GM18508 (cell line): ENCODE measurements around the gene BAIAP2.
"Not testable (repeated sequence)": the region's sequence is repeated elsewhere in the genome, so short reads cannot be mapped to it uniquely, and the experiment has no call there.

Experiments used
- ATAC-seq: cut with Tn5 transposase; IDR thresholded peaks from one replicate; pipeline ENCODE4 v1.9.1; 2021; ENCODE audit warnings: moderate number of reproducible peaks; ENCODE audit not compliant: insufficient read depth, unreplicated experiment

The BAIAP2 gene

GRCh38 chr17:81020767-81021497 is 14.0 kb upstream of the BAIAP2 start:
- ATAC-seq = no peak

- ATAC-seq = no peak
Observed at GRCh38 chr17:81021531-81022343, 13.2 kb upstream of the BAIAP2 start.

DNA sequence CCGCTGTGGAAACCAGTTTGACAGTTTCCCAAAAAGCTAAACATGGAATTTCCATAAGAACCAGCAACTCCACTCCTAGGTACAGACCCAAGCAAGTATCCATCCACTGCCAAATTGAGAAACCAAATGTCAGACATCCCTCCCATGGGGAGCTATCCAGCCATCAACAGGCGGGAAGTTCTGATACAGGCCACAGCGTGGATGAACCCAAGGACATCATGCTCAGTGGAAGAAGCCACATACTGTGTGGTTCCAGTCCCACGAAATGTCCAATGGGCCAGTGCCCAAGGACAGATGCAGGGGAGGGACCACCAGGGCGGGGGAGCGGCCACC is 12.6 kb upstream of the BAIAP2 start:
- no peak for ATAC-seq

GRCh38 chr17:81025065-81025740 is 9.7 kb upstream of the BAIAP2 start:
- no peak for ATAC-seq

- no peak for ATAC-seq
Observed at GRCh38 chr17:81025741-81026129, 9.2 kb upstream of the BAIAP2 start.

DNA sequence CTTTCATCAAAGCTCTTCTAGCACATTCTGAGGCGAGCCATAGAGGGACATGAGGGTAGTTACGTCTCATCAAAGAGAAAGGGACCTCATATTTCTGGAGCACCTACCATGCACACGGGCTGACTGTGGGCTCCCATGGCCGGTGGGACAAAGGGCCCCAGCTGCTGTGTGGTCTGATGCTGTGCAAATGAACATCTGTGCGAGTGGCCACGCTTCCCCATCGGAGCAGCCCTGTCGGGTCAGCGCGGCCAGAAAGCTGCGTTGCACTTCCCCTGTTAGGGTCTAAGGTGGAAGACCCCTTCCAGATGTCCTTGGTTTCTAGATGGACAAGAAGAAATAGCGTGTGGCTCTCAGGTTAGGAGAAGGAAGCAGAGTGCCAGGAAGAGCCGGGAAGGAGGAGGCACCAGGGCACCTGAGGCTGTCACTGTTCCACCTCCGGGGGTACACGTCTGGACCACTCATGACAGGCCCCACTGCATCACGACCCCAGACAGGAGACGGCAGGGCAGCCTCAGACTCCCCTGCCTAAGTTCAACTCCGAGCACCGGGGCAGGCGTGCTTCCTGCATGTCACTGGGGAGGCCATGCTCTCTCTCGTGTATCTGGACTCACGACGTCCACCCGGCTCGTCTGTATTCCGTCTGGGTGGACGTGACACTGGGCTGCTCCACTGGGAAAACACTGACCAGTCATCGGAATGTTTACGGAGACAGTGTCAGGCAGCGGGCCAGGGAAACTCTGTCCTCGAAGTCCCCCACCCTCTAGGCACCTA is 8.5 kb upstream of the BAIAP2 start:
- no peak for ATAC-seq

DNA sequence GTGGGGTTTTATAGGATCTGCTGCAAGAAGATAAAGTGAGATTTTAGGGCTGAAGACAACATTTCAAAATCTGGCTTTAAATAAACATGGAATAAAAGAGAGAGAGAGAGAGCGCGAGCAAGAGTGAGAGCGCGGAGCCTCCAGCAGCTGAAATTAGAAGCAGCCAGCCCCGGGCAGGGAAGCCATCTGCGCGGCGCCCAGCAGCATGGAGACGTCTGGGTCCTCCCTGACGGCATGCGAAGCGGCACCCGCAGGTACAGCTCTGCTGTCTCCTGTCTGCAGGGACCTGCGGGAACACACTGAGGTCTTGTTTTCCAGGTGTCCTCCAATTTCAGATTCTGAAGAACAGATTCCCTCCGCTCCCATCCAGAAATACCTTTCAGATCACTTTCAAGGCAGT is 7.9 kb upstream of the BAIAP2 start:
- no peak for ATAC-seq

- ATAC-seq = no peak
Observed at GRCh38 chr17:81027591-81028505, 7.1 kb upstream of the BAIAP2 start.

- ATAC-seq = no peak
Observed at GRCh38 chr17:81028506-81028858, 6.5 kb upstream of the BAIAP2 start.

- no peak for ATAC-seq
Observed at GRCh38 chr17:81029859-81030258, 5.1 kb upstream of the BAIAP2 start.

GRCh38 chr17:81030312-81030711 is 4.6 kb upstream of the BAIAP2 start:
- ATAC-seq = not testable (repeated sequence)

DNA sequence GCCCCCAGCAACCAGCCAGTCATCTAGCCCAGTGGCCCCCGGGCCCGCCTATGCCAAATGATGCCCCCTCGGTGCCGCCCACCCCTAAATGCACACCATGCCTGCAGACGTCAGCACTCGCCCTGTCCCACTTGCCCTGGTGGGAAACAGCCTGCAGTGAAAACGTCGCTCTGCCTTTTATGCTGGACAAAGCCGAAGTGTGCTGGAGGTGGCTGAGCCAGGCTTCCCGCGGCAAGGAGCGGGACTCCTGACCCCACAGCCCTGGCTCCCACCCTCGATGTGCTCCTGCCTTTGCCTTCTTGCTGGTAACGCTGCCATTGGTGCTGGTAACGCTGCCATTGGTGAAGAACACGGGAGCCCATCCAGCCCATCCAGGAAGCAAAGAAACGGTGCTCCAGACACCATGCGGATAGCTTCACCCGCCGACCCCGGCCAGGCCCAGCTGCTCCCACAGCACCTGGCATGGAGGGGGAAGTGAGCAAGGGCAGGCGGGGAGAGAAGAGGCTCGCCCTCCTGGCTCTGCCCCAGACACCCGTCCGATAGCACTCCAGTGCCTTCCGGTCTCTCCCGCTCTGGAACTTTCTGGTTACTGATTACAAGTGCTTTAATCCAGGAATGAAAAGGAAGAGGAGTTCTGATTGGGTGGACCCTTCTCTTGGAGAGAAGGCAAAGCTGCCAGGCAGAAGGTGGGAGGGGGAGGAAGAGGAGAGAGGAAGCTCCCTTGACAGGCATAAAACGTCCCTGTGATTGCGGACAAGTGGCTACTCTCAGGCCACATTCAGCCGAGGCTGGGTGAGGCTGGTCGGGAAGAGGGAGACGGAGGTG is 4.0 kb upstream of the BAIAP2 start:
- no peak for ATAC-seq

GRCh38 chr17:81031566-81032550 is 3.1 kb upstream of the BAIAP2 start:
- no peak for ATAC-seq

GRCh38 chr17:81032641-81033480 is 2.1 kb upstream of the BAIAP2 start:
- no peak for ATAC-seq

DNA sequence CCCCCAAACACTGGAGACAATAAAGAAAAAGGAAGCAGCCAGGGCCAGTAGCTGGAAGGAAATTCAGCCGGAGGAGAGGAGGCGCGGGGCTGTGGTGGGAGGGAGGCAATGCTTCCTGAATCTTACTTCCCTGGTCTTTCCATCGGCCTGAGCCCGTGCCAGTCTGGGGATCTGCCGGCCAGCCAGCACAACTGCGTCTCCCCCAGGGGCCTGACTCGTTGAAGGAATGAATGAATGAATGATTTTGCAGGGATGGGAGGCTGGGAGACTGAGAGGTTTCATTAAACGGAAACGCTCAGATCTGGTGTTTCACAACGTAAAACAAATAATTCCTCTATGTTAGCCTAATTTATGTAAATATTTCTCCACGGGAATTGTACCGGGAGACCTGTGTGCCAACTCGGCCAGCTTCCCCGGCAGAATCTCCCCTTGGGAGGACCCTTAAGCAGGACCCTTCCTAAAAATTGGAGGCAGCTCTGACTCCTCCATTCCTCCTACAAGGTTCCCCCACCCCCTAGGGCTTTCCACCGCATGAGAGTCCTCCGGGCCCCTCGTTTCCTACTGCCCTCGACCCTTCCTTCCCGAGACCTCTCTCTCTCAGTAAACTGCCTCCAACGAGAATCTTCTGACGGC is 1.3 kb upstream of the BAIAP2 start:
- no peak for ATAC-seq

GRCh38 chr17:81034168-81034777 is 678 bp upstream of the BAIAP2 start:
- no peak for ATAC-seq
